PC-3 (cell line): ENCODE measurements around the gene GALNT18.

Experiments
- EZH2 ChIP-seq: fragments of 300-600 bp; sonication (generic); IDR thresholded peaks from one replicate; pipeline ENCODE4 v1.6.1; 2017; ENCODE audit warnings: antibody characterized with exemption, mild to moderate bottlenecking, low read length; ENCODE audit not compliant: unreplicated experiment
- EZH2phosphoT487 ChIP-seq: fragments of 300-600 bp; sonication (generic); IDR thresholded peaks from 2 replicates; pipeline ENCODE4 v1.6.1; 2018; ENCODE audit warnings: mild to moderate bottlenecking, antibody characterized with exemption, low read length, borderline replicate concordance
- TF ChIP-seq, protein P1 (sequence below): fragments of 300-600 bp; sonication (generic); conservative IDR thresholded peaks from 2 replicates; pipeline ENCODE4 v1.5.1; 2017; ENCODE audit warnings: antibody characterized with exemption, low read depth, mild to moderate bottlenecking, low read length

DNA sequence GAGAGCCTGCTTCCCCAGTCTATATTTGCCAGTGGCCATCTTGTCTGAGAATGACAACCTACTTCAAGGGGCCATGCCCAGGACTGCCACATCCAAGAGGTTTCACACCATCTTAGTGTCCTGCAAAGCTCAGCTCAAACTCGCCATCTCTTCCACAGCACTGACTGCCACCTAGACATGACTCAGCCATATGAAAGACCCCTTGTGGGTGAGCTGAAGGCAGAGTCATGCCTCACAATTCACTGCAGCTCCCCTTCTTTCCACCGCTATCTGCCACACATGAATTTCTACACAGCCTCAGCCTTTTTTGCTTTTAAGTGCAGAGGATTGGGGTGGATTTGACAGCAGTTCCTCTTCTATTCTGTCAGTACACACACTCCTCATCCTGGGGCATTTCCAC lies 127.5 kb downstream of the GALNT18 start:
- TF ChIP-seq, protein P1, sequence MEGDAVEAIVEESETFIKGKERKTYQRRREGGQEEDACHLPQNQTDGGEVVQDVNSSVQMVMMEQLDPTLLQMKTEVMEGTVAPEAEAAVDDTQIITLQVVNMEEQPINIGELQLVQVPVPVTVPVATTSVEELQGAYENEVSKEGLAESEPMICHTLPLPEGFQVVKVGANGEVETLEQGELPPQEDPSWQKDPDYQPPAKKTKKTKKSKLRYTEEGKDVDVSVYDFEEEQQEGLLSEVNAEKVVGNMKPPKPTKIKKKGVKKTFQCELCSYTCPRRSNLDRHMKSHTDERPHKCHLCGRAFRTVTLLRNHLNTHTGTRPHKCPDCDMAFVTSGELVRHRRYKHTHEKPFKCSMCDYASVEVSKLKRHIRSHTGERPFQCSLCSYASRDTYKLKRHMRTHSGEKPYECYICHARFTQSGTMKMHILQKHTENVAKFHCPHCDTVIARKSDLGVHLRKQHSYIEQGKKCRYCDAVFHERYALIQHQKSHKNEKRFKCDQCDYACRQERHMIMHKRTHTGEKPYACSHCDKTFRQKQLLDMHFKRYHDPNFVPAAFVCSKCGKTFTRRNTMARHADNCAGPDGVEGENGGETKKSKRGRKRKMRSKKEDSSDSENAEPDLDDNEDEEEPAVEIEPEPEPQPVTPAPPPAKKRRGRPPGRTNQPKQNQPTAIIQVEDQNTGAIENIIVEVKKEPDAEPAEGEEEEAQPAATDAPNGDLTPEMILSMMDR: no peak
- no peak for TF ChIP-seq EZH2phosphoT487
- no peak for TF ChIP-seq EZH2
